Stimulated activated CD8-positive, alpha-beta memory T cell treated with anti-CD3 and anti-CD28 coated beads, Interleukin-15, amount 100 ng/mL, for 1 hour (primary cell): ENCODE data around the gene STK40.
A peak's percentile ranks its signal among the peaks of the same experiment; 100 is the strongest.

Source experiments
- DNase-seq: peaks from one replicate; pipeline ENCODE4 v3.0.0-alpha.2; 2020; ENCODE audit warnings: low read depth

The STK40 gene

DNA sequence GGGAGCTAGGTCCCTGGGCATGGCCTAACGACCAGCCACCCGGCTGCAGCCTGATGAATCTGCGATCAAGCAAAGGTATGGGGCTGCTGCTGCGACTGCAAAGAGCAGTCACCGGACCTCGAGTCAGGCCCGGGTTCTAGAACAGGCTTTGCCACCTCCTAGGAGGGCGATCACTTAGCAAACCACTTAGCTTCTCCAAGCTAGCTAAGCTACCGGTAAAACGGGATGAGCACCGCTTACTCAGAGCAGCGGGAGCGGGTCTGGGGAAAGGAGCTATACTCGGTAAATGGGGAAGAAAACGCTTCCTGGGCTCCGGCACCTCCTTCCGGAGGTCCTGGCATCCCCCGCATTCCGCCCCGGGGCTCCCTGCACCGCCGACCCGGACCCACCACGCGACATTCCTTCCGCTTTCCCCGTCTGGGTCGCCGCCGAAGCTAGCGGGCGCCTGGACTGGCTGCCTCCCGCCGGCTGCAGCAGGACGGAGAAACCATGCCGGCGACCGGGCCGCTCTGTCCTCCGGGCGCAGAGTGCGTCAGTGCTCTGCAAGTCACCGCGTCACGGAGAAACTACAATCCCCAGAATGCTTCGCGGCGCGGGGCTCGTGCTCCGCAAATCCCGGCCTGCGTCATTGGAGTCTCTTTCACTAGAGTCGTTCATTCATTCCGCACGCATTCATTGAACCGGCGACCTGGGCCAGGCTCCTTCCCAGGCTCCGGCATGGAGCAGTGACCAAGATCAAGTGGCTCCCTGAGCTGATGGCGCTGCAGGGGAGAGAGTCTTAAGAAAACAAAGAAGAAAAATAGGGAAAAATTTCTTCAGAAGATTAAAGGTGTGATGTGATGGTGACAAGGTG is 11.9 kb upstream of the STK40 start, which contains the start of gene LSM10:
LSM10 (minus strand) TSS at position 531 of the 853 bp plus-strand sequence. CDS start 3,779 bp downstream, outside the sequence.
- DNase-seq: peak; percentile 87

DNA sequence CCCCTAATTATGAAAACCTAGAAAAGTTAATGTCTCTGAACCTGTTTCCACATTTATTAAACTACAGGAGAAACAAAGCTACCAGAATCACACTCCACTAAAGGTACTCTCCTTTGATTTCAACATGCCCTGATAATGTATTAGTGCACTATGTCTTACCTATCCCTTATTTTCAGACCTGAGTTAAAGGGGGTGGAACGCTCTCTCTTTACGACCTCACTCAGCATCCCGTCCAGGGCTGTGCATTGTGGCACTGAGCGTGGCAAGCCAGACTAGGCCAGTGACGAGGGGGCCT is 11.3 kb upstream of the STK40 start:
- DNase-seq: peak; percentile 12

DNA sequence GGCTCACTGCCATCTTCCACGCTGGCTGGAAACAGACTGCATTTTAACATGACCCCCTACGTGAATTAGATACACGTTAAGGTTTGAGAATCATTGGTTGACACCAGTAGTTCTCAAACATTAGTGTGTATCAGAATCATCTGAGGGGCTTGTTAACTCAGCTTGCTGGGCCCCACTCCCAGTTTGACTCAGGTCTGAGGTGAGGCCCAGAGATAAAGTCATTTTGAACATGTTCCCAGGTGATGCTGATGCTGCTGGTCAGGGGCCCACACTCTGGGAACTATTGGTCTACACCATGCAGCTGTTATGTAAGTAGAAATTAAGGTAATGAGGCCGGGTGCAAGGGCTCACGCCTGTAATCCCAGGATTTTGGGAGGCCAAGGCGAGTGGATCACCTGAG is 10.6 kb upstream of the STK40 start:
- no peak for DNase-seq

DNA sequence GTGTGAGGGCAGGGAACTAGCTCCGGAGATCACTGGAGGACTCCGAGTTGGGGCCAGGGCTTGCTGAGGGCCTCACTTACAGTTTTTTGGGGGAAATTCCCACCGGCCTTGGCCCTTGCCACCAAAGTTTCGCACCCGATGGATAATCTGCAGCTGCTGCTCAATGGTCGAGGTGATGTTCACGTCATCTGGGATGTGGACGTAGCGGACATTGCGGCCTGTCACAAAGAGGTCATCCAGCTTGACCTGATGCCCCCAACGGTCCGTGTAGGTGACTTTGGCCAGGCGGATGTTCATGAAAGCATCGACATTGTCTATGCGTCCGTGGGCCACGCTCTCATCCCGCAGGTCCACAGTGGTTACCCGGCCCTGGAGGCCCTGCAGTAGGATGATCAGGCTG is 8.0 kb upstream of the STK40 start:
- no peak for DNase-seq

- DNase-seq: no peak
Observed at GRCh38 chr1:36392836-36393235, 7.1 kb upstream of the STK40 start.

DNA sequence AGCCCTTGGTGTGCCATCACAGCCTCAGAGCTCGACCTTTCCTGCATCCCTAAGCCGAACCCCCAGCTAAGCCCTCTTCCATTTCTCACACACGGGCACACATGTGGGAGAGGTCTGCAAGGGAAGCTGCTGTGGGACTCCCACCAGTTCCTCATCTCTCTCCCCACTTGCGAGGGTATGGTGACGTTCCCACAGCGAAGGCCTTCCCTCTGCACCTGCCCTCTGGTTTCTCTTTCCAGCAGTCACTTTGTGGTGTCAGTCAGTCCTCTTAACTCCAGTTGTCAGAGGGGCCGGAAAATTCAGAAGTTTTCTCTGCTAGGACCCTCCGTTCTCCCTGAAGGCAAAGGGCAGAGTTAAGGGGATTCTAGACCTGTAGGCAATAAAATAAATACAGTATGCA is 5.5 kb upstream of the STK40 start:
- DNase-seq: no peak

- DNase-seq: no peak
Observed at GRCh38 chr1:36390411-36390810, 4.7 kb upstream of the STK40 start.

- DNase-seq: no peak
Observed at GRCh38 chr1:36389999-36390398, 4.3 kb upstream of the STK40 start.

GRCh38 chr1:36389261-36389660 is 3.5 kb upstream of the STK40 start:
- no peak for DNase-seq

DNA sequence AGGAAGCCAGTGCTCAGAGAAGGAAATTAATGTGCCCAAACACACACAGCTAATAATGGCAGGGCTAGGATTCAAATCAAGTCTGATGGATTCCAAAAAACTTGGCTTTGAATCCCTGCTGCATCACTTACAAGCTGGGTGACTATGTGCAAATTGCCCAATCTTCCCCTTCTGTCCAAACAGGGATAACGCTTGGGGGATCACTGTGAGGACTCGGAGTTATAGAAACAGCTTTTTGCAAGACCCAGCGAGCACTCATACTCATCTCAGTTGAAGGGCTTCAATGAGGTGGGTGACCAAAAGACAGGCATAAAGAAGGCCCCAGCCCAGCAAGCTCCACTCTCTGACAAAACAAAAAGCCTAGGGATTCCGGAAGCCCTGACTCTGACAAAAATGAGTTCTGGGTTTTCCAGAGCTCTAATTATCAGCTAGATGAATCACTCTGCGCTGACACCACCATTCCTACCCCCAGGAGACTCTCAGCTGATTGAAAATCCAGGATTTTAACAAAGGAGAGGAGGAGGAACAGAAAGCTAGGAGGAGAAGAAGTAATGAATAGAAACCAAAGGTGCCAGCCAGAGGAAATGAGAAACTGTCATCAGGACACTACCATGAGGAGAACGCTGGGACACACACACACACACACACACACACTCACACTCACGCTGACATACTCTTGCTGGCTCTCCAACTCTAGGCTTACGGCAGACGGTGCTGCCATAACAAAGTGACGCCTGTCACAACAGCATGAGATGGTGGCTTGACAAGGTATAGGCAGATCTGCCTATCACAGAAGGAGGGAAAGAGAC is 1.6 kb upstream of the STK40 start:
- DNase-seq: no peak

DNA sequence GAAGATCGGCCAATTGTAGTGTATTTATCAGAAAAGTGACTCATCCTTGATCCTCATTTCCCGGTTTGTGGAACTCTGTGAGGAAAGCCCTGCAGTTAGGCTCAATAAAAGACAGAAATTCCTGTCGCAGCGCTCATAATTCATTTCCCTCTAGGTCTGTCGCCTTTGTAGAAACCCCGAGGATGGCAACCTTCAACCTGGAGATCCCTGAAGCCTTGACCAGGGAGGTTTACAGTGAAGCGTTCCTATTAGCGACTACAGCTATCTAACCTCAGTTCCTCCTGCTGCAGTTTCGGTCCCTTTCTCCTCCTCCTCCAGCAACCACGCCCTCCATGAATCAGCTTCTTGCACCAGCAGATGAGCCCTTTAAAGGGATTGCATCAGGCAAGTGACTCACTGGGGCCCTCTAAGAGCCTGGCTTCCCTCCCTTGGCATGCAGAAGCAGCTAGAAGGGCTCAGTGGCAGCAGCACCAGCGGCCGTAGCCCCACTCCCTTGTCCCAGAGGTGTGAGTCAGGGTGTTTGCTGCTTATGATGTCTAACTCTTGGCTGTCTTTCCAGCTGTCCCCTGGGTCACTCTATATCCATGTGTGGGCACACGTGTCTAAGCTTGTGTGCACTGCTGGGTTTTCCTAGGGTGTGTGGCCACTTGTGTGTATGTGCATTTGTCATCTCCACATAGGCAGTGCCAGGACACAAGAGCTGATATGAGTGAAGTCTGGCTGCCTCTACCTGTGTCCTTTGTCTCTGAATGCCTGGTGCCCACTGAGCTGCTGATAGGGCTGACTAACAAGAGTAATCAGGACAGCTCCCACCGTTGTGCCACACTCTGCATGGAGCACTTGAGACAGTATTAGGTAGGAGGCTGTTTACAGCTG is 779 bp upstream of the STK40 start:
- peak; percentile 73 for DNase-seq

GRCh38 chr1:36384542-36385409 is 948 bp downstream of the STK40 start:
- no peak for DNase-seq

DNA sequence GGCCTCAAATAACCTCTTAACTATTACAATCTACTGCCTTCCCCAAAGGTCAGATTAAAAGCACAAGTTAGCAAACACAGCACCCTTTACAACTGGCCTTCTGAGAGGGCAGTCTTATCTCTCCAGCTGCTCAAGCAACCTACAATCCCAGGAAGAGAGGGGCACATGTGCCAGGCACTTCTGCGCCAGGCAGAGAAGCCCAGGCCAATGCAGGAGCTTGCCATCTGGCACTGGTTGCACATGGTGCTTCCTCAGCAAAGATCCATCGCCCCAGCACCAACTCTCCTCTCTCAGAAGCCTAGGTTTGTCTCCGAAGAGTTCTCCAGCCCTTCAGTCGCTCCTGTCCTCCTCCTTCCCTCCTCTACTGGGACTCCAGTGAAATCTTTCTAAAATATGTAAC is 2.5 kb downstream of the STK40 start:
- DNase-seq: no peak

- no peak for DNase-seq
Observed at GRCh38 chr1:36382669-36383068, 3.1 kb downstream of the STK40 start.

- DNase-seq: no peak
Observed at GRCh38 chr1:36382231-36382630, 3.5 kb downstream of the STK40 start.

GRCh38 chr1:36381405-36381804 is 4.3 kb downstream of the STK40 start:
- DNase-seq: no peak

- no peak for DNase-seq
Observed at GRCh38 chr1:36380782-36381181, 4.9 kb downstream of the STK40 start.

DNA sequence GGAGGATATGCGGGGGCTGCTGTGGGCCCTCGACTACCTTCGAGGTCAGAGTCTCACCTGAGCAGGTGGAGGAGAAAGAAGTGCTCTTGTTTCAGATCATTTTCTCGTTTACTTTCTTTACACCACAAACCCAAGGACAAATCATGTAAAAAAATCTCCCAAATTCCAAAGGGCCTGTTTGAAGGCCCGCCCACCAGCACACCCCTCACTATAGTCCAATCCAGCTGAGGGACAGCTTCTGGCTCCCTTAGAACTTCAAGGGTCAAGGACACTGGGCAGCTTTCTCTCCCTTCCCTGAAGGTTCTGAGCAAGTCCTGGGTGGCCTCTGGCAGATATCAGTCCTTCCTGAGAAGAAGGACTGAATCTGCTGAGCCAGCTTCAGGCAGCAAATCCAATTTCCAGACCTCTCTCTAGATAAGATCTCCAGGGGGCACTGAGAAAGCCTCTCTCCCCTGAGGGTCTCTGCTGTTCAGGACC is 5.5 kb downstream of the STK40 start:
- DNase-seq: no peak

GRCh38 chr1:36377791-36378492 is 7.8 kb downstream of the STK40 start:
- no peak for DNase-seq

DNA sequence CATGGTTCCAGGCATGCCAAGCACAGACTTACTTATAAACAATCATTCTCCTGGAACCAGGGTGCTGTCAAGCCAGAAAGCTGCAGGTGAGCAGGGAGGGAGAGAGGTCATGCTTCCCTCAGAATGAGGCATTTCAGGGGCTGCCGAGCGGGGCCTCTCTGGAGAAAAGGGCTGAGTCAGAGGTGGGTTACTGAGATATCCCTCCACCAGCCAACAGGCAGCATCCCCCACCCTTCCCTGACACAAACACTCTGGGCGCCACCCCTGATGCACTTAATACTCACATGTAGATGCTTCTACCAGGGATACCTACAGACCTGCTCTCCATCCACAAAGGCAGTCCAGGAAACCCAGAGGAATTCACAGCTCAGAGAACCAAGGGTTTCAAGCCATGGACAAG is 13.1 kb downstream of the STK40 start:
- no peak for DNase-seq
